Kidney (tissue), 14 donors: ENCODE measurements around the gene RASGRF2. TPM values are rescaled to one million over a fixed set of nuclear protein-coding genes. Genes with fewer than 3 reads are reported as not detected.

ENCODE experiments used
- DNase-seq, 5 donors: peaks; one replicate each; pipeline ENCODE4 v3.0.0-alpha.2; 2013 to 2020
- FAIRE-seq: peaks from 2 replicates; lab custom pipeline; 2012; peaks lifted over from hg19 to GRCh38; lab: Jason Lieb, UNC
- H3K27ac ChIP-seq, 2 donors: one replicate each; pipeline ENCODE4 v1.7.0; 2013; ENCODE audit warnings: low read depth in 2 of 2, low read length in 2 of 2, inconsistent platforms in 1 of 2
- H3K27me3 ChIP-seq: one replicate; pipeline ENCODE4 v1.7.1; 2013; ENCODE audit warnings: low read length, inconsistent platforms; ENCODE audit not compliant: control insufficient read depth, insufficient read depth
- H3K36me3 ChIP-seq, 3 donors: one replicate each; pipeline versions ENCODE4 v1.7.0 to v1.7.1; 2013; ENCODE audit warnings: low read length in 3 of 3, control low read depth in 1 of 3, inconsistent platforms in 1 of 3; ENCODE audit not compliant: insufficient read depth in 3 of 3, control insufficient read depth in 2 of 3
- H3K4me1 ChIP-seq, 3 donors: one replicate each; pipeline versions ENCODE4 v1.7.0 to v1.7.1; 2013; ENCODE audit warnings: low read length in 3 of 3, inconsistent platforms in 1 of 3, low read depth in 1 of 3; ENCODE audit not compliant: control insufficient read depth in 2 of 3, insufficient read depth in 2 of 3
- H3K4me3 ChIP-seq, 3 donors: one replicate each; pipeline versions ENCODE4 v1.7.0 to v1.8.1; 2013; ENCODE audit warnings: low read length in 3 of 3, control low read depth in 1 of 3, inconsistent platforms in 1 of 3
- H3K9ac ChIP-seq, 3 donors: one replicate each; pipeline versions ENCODE4 v1.7.0 to v1.7.1; 2013; ENCODE audit warnings: low read length in 3 of 3, control low read depth in 1 of 3, inconsistent platforms in 1 of 3
- H3K9me3 ChIP-seq, 3 donors: one replicate each; pipeline versions ENCODE4 v1.7.0 to v1.7.1; 2013; ENCODE audit warnings: low read length in 3 of 3, control low read depth in 1 of 3, inconsistent platforms in 1 of 3; ENCODE audit not compliant: control insufficient read depth in 2 of 3, insufficient read depth in 1 of 3
- intact Hi-C: fragments of 100-400 bp; cut with DNase I; formaldehyde crosslinking; loops from one replicate; pipeline ENCODE4 v1.11.1; 2022
- polyA plus RNA-seq: library from polyadenylated mRNA; stranded (reverse); fragments of 350-450 nt; fragmentation: Illumina TruSeq; extraction: RNeasy Lipid Tissue Mini Kit (QIAGEN cat#74804); gene quantifications from one replicate; pipeline ENCODE4 v1.2.3, GENCODE V29; 2014; ENCODE audit warnings: low read depth, low replicate concordance; ENCODE audit not compliant: insufficient read depth
- total RNA-seq: library from RNA; stranded (reverse); fragmentation: NEBNext Ultra II Directional; extraction: Animal tissue kit (Norgen Biotek cat#: 25700); gene quantifications from one replicate; pipeline ENCODE4 v1.2.1, GENCODE V29; 2021
- TF ChIP-seq, protein P1 (sequence below): IDR thresholded peaks from 3 replicates; pipeline ENCODE4 v1.5.1; 2012; ENCODE audit warnings: mild to moderate bottlenecking, moderate library complexity, borderline replicate concordance; ENCODE audit not compliant: insufficient read depth; ENCODE audit errors: extremely low read depth
- donor health status: control.
- donor health status: control.
- donor health status: control.
- donor health status: control.
- donor health status: control.
- donor health status: DM: yes; HTN: yes; CAD: no.
- donor health status: Normal renal cell carcinoma (clear cell type).

RASGRF2 gene
- total and polyA plus RNA-seq, 2 donors from 2014 or later = 4.9 to 14.7 TPM

DNA sequence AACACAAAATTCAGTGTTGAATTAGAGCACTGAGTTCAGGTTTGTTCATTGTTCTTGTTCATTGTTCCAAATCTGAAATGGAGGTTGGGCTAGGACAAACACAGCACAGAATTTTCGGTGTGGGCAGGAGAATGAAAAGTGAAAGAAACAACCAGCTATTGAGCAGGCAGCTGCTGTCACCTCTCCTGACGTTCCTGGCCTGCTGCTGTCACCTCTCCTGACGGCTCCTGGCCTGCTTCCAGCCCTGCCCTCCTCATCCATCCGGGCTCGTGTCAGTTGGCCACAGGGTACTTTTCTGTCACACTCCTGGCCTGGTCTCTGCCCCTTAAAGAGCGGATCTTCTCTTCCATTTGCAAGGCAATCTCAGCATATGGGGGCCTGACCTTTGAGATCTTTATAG is 227.7 kb downstream of the RASGRF2 start:
- H3K36me3 ChIP-seq = no peaks in the 10 kb centered on the region
- H3K9ac ChIP-seq = no peak overlapping the region
- H3K9me3 ChIP-seq = no peaks in the 10 kb centered on the region
- H3K27ac ChIP-seq = no peak overlapping the region
- no peaks in the 10 kb centered on the region for H3K4me1 ChIP-seq
- TF ChIP-seq, protein P1, sequence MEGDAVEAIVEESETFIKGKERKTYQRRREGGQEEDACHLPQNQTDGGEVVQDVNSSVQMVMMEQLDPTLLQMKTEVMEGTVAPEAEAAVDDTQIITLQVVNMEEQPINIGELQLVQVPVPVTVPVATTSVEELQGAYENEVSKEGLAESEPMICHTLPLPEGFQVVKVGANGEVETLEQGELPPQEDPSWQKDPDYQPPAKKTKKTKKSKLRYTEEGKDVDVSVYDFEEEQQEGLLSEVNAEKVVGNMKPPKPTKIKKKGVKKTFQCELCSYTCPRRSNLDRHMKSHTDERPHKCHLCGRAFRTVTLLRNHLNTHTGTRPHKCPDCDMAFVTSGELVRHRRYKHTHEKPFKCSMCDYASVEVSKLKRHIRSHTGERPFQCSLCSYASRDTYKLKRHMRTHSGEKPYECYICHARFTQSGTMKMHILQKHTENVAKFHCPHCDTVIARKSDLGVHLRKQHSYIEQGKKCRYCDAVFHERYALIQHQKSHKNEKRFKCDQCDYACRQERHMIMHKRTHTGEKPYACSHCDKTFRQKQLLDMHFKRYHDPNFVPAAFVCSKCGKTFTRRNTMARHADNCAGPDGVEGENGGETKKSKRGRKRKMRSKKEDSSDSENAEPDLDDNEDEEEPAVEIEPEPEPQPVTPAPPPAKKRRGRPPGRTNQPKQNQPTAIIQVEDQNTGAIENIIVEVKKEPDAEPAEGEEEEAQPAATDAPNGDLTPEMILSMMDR = no peak
- DNase-seq (no peak), FAIRE-seq (no peak)
- H3K4me3 ChIP-seq = no peak overlapping the region
- H3K27me3 ChIP-seq = no peaks in the 10 kb centered on the region
- intact Hi-C loops = no loop called here

DNA sequence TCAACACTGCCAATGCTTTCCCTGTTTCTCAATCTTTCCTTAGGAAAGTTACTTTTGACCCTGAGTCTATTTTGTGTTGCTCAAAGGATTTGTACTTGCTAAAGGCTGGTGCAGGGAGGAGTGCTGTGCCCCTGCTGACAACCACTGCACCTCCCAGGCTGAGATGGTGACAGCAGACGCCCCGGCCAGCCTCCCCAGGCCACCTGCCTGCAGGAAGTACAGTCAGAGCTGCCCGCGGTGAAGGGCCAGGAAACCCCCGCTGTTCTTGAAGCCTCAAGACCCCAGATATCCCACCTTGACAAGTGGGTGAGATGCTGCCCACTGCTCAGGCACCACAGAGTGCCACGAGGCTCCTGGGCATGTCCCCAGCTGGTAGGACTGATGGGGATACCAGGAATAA is 228.8 kb downstream of the RASGRF2 start:
- H3K4me3 ChIP-seq = no peak overlapping the region
- TF ChIP-seq, protein P1 = no peak
- no peak for FAIRE-seq
- no peaks in the 10 kb centered on the region for H3K4me1 ChIP-seq
- H3K9ac ChIP-seq = no peak overlapping the region
- no peaks in the 10 kb centered on the region for H3K27me3 ChIP-seq
- H3K36me3 ChIP-seq = no peaks in the 10 kb centered on the region
- H3K27ac ChIP-seq = no peak overlapping the region
- intact Hi-C loops = no loop called here
- no peak for DNase-seq
- H3K9me3 ChIP-seq = no peaks in the 10 kb centered on the region

DNA sequence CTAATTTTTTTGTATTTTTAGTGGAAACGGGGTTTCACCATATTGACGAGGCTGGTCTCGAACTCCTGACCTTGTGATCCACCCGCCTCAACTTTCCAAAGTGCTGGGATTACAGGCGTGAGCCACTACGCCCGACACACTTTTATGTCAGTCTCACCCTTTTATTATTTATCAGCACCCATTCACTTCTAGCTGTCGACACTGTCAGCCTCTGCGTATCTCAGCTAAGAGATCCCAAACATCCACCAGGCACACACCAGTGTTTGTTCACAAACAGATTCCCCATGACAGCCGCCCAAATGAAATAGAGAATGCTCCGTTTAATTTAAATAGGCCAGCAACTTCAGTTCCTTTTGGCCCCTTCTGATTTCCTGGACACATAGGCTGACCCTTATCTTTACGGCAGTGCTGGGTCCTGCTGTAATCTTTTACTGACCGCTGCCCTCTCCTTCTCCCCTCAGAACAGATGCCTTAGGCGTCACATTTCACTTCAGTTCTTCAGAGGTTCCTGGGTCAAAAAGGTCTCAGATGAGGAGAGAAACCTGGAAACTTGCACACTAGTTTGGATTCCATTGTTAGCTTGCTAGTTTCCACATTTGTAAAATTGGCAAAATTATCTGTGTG is 229.8 kb downstream of the RASGRF2 start:
- TF ChIP-seq, protein P1 = no peak
- Histone ChIP-seq H3K27ac (no peak overlapping the region), H3K27me3 (no peaks in the 10 kb centered on the region), H3K9me3 (no peaks in the 10 kb centered on the region), H3K4me3 (no peak overlapping the region), H3K9ac (no peak overlapping the region), H3K4me1 (no peaks in the 10 kb centered on the region), H3K36me3 (no peaks in the 10 kb centered on the region)
- FAIRE-seq (no peak), DNase-seq (no peak)
- intact Hi-C loops = no loop called here
